OCI-LY3 (cell line): ENCODE results near the gene NCAM2.

ENCODE experiments used
- H2AFZ ChIP-seq: fragments of 200-600, 300-600 bp; shearing (Covaris generic); 2 replicates; pipeline ENCODE4 v1.6.0; 2014; ENCODE audit warnings: antibody characterized with exemption, low read depth, low read length
- H3K27ac ChIP-seq: fragments of 200-600, 300-600 bp; sonication (generic); 2 replicates; pipeline ENCODE4 v1.5.1; 2014; ENCODE audit warnings: mild to moderate bottlenecking, low read length, moderate library complexity, mixed read lengths
- H3K27me3 ChIP-seq: fragments of 200-600, 300-600 bp; sonication (generic); 2 replicates; pipeline ENCODE4 v1.6.1; 2014; ENCODE audit warnings: low read depth, low read length, mixed read lengths
- H3K36me3 ChIP-seq: fragments of 200-600, 300-600 bp; sonication (generic); replicated peaks from 2 replicates; pipeline ENCODE3; 2014; ENCODE audit warnings: low read depth, low read length, mixed read lengths
- H3K4me1 ChIP-seq: fragments of 300-600, 200-600 bp; sonication (generic); 2 replicates; pipeline ENCODE4 v1.6.1; 2014; ENCODE audit warnings: low read length, mixed read lengths
- H3K4me2 ChIP-seq: fragments of 200-600, 300-600 bp; sonication (generic); 2 replicates; pipeline ENCODE4 v1.6.1; 2014; ENCODE audit warnings: low read length, mixed read lengths
- H3K4me3 ChIP-seq: fragments of 300-600, 200-600 bp; sonication (generic); 2 replicates; pipeline ENCODE4 v1.5.1; 2014; ENCODE audit warnings: antibody characterized with exemption, mild to moderate bottlenecking, low read length, moderate library complexity
- H3K79me2 ChIP-seq: fragments of 300-600, 200-600 bp; shearing (Covaris generic); 2 replicates; pipeline ENCODE4 v1.6.1; 2014; ENCODE audit warnings: mild to moderate bottlenecking, low read length, mixed read lengths
- H3K9ac ChIP-seq: fragments of 300-600, 200-600 bp; shearing (Covaris generic); 2 replicates; pipeline ENCODE4 v1.6.0; 2014; ENCODE audit warnings: mild to moderate bottlenecking, low read length, moderate library complexity
- H3K9me3 ChIP-seq: fragments of 200-600, 300-600 bp; shearing (Covaris generic); 2 replicates; pipeline ENCODE4 v1.6.1; 2014; ENCODE audit warnings: low read length, mixed read lengths; ENCODE audit not compliant: insufficient read depth
- H4K20me1 ChIP-seq: fragments of 200-600, 300-600 bp; sonication (generic); 2 replicates; pipeline ENCODE4 v1.6.1; 2016; ENCODE audit warnings: low read length, mixed read lengths; ENCODE audit not compliant: insufficient read depth
- EZH2phosphoT487 ChIP-seq: fragments of 200-600 bp; shearing (Covaris generic); IDR thresholded peaks from 2 replicates; pipeline ENCODE4 v1.6.1; 2018; ENCODE audit warnings: antibody characterized with exemption, mixed run types, low read depth
- TF ChIP-seq, protein P1 (sequence below): fragments of 200-600, 300-600 bp; sonication (generic); IDR thresholded peaks from 2 replicates; pipeline ENCODE4 v1.5.1; 2014; ENCODE audit warnings: antibody characterized with exemption, low read length, low read depth

The NCAM2 gene

DNA sequence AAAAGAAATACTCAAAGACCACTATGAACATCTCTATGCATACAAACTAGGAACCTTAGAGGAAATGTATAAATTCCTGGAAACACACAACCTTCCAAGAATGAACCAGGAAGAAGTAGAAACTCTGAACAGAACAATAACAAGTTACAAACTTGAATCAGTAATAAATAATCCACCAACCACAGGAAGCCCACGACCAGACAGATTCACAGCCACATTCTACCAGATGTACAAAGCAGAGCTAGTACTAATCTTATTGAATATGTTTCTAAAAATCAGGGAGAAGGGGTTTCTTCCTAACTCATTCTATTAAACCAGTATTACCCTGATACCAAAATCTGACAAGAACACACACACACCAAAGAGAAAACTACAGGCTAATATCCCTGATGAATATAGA is 263.8 kb downstream of the NCAM2 start:
- no peak overlapping the region for H2AFZ ChIP-seq
- no peaks in the 10 kb centered on the region for H3K4me1 ChIP-seq
- no peak overlapping the region for H3K4me3 ChIP-seq
- no peak overlapping the region for H3K9ac ChIP-seq
- TF ChIP-seq, protein P1, sequence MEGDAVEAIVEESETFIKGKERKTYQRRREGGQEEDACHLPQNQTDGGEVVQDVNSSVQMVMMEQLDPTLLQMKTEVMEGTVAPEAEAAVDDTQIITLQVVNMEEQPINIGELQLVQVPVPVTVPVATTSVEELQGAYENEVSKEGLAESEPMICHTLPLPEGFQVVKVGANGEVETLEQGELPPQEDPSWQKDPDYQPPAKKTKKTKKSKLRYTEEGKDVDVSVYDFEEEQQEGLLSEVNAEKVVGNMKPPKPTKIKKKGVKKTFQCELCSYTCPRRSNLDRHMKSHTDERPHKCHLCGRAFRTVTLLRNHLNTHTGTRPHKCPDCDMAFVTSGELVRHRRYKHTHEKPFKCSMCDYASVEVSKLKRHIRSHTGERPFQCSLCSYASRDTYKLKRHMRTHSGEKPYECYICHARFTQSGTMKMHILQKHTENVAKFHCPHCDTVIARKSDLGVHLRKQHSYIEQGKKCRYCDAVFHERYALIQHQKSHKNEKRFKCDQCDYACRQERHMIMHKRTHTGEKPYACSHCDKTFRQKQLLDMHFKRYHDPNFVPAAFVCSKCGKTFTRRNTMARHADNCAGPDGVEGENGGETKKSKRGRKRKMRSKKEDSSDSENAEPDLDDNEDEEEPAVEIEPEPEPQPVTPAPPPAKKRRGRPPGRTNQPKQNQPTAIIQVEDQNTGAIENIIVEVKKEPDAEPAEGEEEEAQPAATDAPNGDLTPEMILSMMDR: no peak
- TF ChIP-seq EZH2phosphoT487: no peak
- no peak overlapping the region for H3K4me2 ChIP-seq
- H3K79me2 ChIP-seq: no peaks in the 10 kb centered on the region
- H4K20me1 ChIP-seq: no peaks in the 10 kb centered on the region
- H3K27ac ChIP-seq: no peak overlapping the region
- H3K36me3 ChIP-seq: no peaks in the 10 kb centered on the region
- H3K27me3 ChIP-seq: no peaks in the 10 kb centered on the region
- H3K9me3 ChIP-seq: no peaks in the 10 kb centered on the region

DNA sequence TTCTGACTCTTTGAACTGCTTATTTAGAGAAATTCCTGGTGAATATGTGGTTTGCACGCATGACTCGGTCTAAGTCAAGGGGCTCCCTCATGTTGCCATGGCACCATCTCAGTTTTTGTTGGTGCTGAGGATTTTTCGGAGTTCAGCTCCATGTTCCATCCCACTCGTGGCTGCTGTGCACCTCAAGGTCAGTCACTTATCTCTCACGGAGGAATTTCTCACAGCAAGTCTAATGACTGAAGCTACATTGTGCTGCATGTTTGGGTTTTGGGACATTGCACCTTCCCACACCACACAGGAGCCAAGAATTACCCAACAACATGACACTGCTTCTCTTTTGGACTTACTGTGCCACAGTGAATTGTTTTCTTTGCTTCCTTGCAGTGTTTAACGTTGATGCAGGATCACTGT is 269.9 kb downstream of the NCAM2 start:
- Histone ChIP-seq H3K4me1 (no peaks in the 10 kb centered on the region), H3K4me3 (no peak overlapping the region), H4K20me1 (no peaks in the 10 kb centered on the region), H3K36me3 (no peaks in the 10 kb centered on the region), H2AFZ (peak overlapping the region; percentile 39; the same call in 1 of the 2 replicates), H3K79me2 (no peaks in the 10 kb centered on the region), H3K9me3 (no peaks in the 10 kb centered on the region), H3K27me3 (no peaks in the 10 kb centered on the region), H3K4me2 (no peak overlapping the region), H3K27ac (no peak overlapping the region), H3K9ac (no peak overlapping the region)
- TF ChIP-seq EZH2phosphoT487: no peak
- TF ChIP-seq, protein P1: no peak

DNA sequence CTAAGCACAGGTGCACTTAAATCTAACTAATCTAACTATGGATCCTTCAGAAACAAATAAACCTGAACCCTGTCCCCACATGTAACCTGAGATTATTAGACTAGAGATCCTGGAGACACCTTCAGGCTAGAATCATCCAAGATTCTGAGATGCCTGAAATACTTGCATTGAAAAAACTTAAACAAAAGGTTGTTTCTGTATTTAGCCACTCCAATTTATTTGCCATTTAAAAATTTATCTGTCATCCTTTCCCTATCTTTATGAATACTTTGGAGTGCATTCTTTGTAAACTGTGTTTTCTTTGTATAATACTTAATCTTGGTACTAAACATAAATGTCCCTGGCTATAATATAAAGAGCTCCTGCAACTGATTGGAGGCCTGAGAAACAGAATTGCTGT is 270.7 kb downstream of the NCAM2 start:
- Histone ChIP-seq H2AFZ (no peak overlapping the region), H4K20me1 (no peaks in the 10 kb centered on the region), H3K4me2 (no peak overlapping the region), H3K36me3 (no peaks in the 10 kb centered on the region), H3K27me3 (no peaks in the 10 kb centered on the region), H3K79me2 (no peaks in the 10 kb centered on the region), H3K27ac (no peak overlapping the region), H3K4me3 (no peak overlapping the region), H3K4me1 (no peaks in the 10 kb centered on the region), H3K9ac (no peak overlapping the region), H3K9me3 (no peaks in the 10 kb centered on the region)
- TF ChIP-seq, protein P1: no peak
- TF ChIP-seq EZH2phosphoT487: no peak

DNA sequence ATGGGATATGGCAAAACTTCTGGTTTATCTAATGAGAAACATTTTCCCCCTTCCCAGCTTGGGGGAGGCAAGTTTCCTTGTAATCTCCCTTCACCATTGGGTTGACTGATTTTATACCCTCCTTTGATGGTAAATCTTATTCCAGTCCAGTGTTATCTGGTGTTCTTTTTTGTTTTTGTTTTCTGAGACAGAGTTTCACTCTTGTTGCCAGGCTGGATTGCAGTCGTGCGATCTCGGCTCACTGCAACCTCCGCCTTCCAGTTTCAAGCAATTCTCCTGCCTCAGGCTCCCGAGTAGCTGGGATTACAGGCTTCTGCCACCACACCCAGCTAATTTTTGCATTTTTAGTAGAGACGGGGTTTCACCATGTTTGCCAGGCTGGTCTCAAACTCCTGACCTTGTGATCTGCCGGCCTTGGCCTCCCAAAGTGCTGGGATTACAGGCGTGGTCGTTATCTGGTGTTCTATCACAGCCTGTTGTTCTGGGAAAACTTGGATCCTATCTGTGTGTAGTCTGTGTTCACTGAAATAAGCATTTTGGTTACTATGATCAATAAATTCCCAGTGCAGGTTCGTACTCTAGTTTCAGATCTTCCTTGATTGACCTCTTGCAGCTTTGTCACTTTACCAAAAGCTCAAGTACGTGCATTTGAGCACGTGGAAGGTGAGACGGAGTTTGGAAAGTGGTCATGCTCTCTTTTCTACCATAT is 281.1 kb downstream of the NCAM2 start:
- Histone ChIP-seq H3K36me3 (no peaks in the 10 kb centered on the region), H3K9ac (no peak overlapping the region), H3K79me2 (no peaks in the 10 kb centered on the region), H3K27me3 (no peaks in the 10 kb centered on the region), H3K9me3 (no peaks in the 10 kb centered on the region), H3K4me2 (no peak overlapping the region), H3K4me3 (no peak overlapping the region), H3K27ac (no peak overlapping the region), H2AFZ (no peak overlapping the region), H4K20me1 (no peaks in the 10 kb centered on the region), H3K4me1 (no peaks in the 10 kb centered on the region)
- TF ChIP-seq EZH2phosphoT487: no peak
- TF ChIP-seq, protein P1: no peak
